Left hindlimb (tissue), 1 donor: ENCODE measurements around the gene TTLL11.
A peak's percentile ranks its signal among the peaks of the same experiment; 100 is the strongest.
"Not testable (repeated sequence)": the region's sequence is repeated elsewhere in the genome, so short reads cannot be mapped to it uniquely, and the experiment has no call there.

Experiments
- DNase-seq: peaks from one replicate; pipeline ENCODE4 v3.0.0-alpha.2; 2018

The TTLL11 gene

GRCh38 chr9:122125509-122126330 lies 32.6 kb upstream of the TTLL11 start:
- no peak for DNase-seq

GRCh38 chr9:122125158-122125508 lies 32.0 kb upstream of the TTLL11 start:
- DNase-seq: peak; percentile 84

- no peak for DNase-seq
Observed at GRCh38 chr9:122124528-122124927, 31.4 kb upstream of the TTLL11 start.

GRCh38 chr9:122124048-122124447 lies 30.9 kb upstream of the TTLL11 start:
- no peak for DNase-seq

GRCh38 chr9:122122903-122123632 lies 30.0 kb upstream of the TTLL11 start:
- DNase-seq: peak; percentile 72

- no peak for DNase-seq
Observed at GRCh38 chr9:122122468-122122867, 29.4 kb upstream of the TTLL11 start.

GRCh38 chr9:122121931-122122330 lies 28.8 kb upstream of the TTLL11 start:
- no peak for DNase-seq

GRCh38 chr9:122121391-122121790 lies 28.3 kb upstream of the TTLL11 start:
- DNase-seq: no peak

GRCh38 chr9:122120316-122121071 lies 27.4 kb upstream of the TTLL11 start:
- DNase-seq: no peak

- no peak for DNase-seq
Observed at GRCh38 chr9:122119721-122120120, 26.6 kb upstream of the TTLL11 start.

- DNase-seq: no peak
Observed at GRCh38 chr9:122119166-122119521, 26.0 kb upstream of the TTLL11 start.

GRCh38 chr9:122118343-122119165 lies 25.4 kb upstream of the TTLL11 start:
- no peak for DNase-seq

- not testable (repeated sequence) for DNase-seq
Observed at GRCh38 chr9:122117241-122117640, 24.1 kb upstream of the TTLL11 start.

GRCh38 chr9:122116448-122117173 lies 23.5 kb upstream of the TTLL11 start:
- no peak for DNase-seq

GRCh38 chr9:122116040-122116439 lies 22.9 kb upstream of the TTLL11 start:
- DNase-seq: no peak

- DNase-seq: no peak
Observed at GRCh38 chr9:122115176-122116035, 22.3 kb upstream of the TTLL11 start.

- DNase-seq: no peak
Observed at GRCh38 chr9:122113574-122113973, 20.5 kb upstream of the TTLL11 start.

GRCh38 chr9:122112238-122112637 lies 19.1 kb upstream of the TTLL11 start:
- DNase-seq: no peak

- DNase-seq: no peak
Observed at GRCh38 chr9:122111413-122112085, 18.4 kb upstream of the TTLL11 start.

- peak; percentile 20 for DNase-seq
Observed at GRCh38 chr9:122110100-122110833, 17.2 kb upstream of the TTLL11 start.
